Measurements from ENCODE around the gene PPP1R1B. TPM values are rescaled to one million over a fixed set of nuclear protein-coding genes. Genes with fewer than 3 reads are reported as not detected.

PPP1R1B gene
- total RNA-seq, 4 donors from 2014 or later: 0.26 to 22.0 (median 0.68) TPM

- H3K4me3 ChIP-seq: no peak overlapping the region
- peak overlapping the region in 1 of 2 donors; percentile 93 for H3K27ac ChIP-seq
- intact Hi-C loops (cut with DNase I; ENCODE audit: low total_unique reads): loop anchor here (10.0 kb wide), 1 partner anchor 49 kb away; the partner anchor contains the start of gene PGAP3
- H3K9me3 ChIP-seq: no peaks in the 10 kb centered on the region
- no peaks in the 10 kb centered on the region for H3K27me3 ChIP-seq
- H3K36me3 ChIP-seq: no peaks in the 10 kb centered on the region
- TF ChIP-seq CTCF (IDR thresholded peaks at IDR 0.05) (no peak), POLR2A (IDR thresholded peaks at IDR 0.05) (no peak)
- H3K4me1 ChIP-seq: peaks cover 7 to 19% of the 10 kb centered on the region in 2 donors
- DNase-seq: no peak
Measured at GRCh38 chr17:39635614-39636176, 8.9 kb downstream of the PPP1R1B start.

- TF ChIP-seq POLR2A (IDR thresholded peaks at IDR 0.05) (no peak), CTCF (IDR thresholded peaks at IDR 0.05) (no peak)
Measured at GRCh38 chr17:39636587-39636926, 9.8 kb downstream of the PPP1R1B start.

GRCh38 chr17:39636927-39637736, 10.4 kb downstream of the PPP1R1B start, which contains the start of gene STARD3:
STARD3 (plus strand) TSS chr17:39637144; CDS start chr17:39653532, 16,388 bp downstream.
- intact Hi-C loops (cut with DNase I; ENCODE audit: low total_unique reads): loop anchor here (10.0 kb wide), 1 partner anchor 48 kb away; the partner anchor contains the start of gene PGAP3
- Histone ChIP-seq H3K4me3 (peak within 1 kb of the TSS; percentile 59 to 88), H3K36me3 (no peaks in the 10 kb centered on the region), H3K27ac (peak within 1 kb of the TSS; percentile 89 to 93), H3K9me3 (no peaks in the 10 kb centered on the region), H3K4me1 (peaks cover 7 to 19% of the 10 kb centered on the region in 2 donors), H3K27me3 (no peaks in the 10 kb centered on the region)
- TF ChIP-seq CTCF (IDR thresholded peaks at IDR 0.05) (peak in 3 of 4 experiments; percentile 9 to 38 (median 25)), POLR2A (IDR thresholded peaks at IDR 0.05) (peak; percentile 39 to 64)
- DNase-seq: peak; percentile 90 to 91

More at GRCh38 chr17:39636587-39636926, 9.8 kb downstream of the PPP1R1B start:
- intact Hi-C loops (cut with DNase I; ENCODE audit: low total_unique reads): loop anchor here (10.0 kb wide), 1 partner anchor 48 kb away; the partner anchor contains the start of gene PGAP3
- H3K27me3 ChIP-seq: no peaks in the 10 kb centered on the region
- peaks cover 7 to 19% of the 10 kb centered on the region in 2 donors for H3K4me1 ChIP-seq
- no peaks in the 10 kb centered on the region for H3K36me3 ChIP-seq
- H3K9me3 ChIP-seq: no peaks in the 10 kb centered on the region
- DNase-seq: no peak
- peak overlapping the region; percentile 89 to 93 for H3K27ac ChIP-seq
- peak overlapping the region; percentile 59 to 88 for H3K4me3 ChIP-seq

GRCh38 chr17:39638317-39638716, 11.6 kb downstream of the PPP1R1B start:
- intact Hi-C loops (cut with DNase I; ENCODE audit: low total_unique reads): loop anchor here (10.0 kb wide), 1 partner anchor 46 kb away; the partner anchor contains the start of gene PGAP3
- Histone ChIP-seq H3K4me1 (peaks cover 7 to 19% of the 10 kb centered on the region in 2 donors), H3K4me3 (peak overlapping the region in 1 of 2 donors; percentile 59), H3K36me3 (no peaks in the 10 kb centered on the region), H3K9me3 (no peaks in the 10 kb centered on the region), H3K27me3 (no peaks in the 10 kb centered on the region), H3K27ac (no peak overlapping the region)
- no peak for DNase-seq
- TF ChIP-seq POLR2A (IDR thresholded peaks at IDR 0.05) (no peak), CTCF (IDR thresholded peaks at IDR 0.05) (no peak)
